SKM-1 treated with dmso at 0.1 percent for 144 hours (cell line): Measurements from ENCODE around the gene RHOT2.

Experiments
- DNase-seq: peaks from one replicate; lab custom pipeline; 2025; ENCODE audit not compliant: unreplicated experiment; lab: John Stamatoyannopoulos, UW

Gene RHOT2

GRCh38 chr16:667780-668518 lies at the start of gene RHOT2:
TSS of gene RHOT2 (plus strand) at chr16:668132. CDS start at chr16:668200, 68 bp downstream.
- DNase-seq, result peak; percentile 92

- no peak for DNase-seq
Observed at GRCh38 chr16:619476-620100, 48.3 kb upstream of the RHOT2 start.

- DNase-seq, result no peak
Observed at GRCh38 chr16:620700-621525, 47.0 kb upstream of the RHOT2 start.

- no peak for DNase-seq
Observed at GRCh38 chr16:621526-622105, 46.3 kb upstream of the RHOT2 start.

GRCh38 chr16:622920-623280 lies 45.0 kb upstream of the RHOT2 start:
- no peak for DNase-seq

GRCh38 chr16:624526-625070 lies 43.3 kb upstream of the RHOT2 start:
- DNase-seq, result no peak

GRCh38 chr16:625117-625976 lies 42.6 kb upstream of the RHOT2 start:
- DNase-seq, result no peak

GRCh38 chr16:625977-626765 lies 41.8 kb upstream of the RHOT2 start:
- no peak for DNase-seq

GRCh38 chr16:626787-627453 lies 41.0 kb upstream of the RHOT2 start:
- no peak for DNase-seq

- DNase-seq, result no peak
Observed at GRCh38 chr16:627454-628239, 40.3 kb upstream of the RHOT2 start.

- no peak for DNase-seq
Observed at GRCh38 chr16:628321-629061, 39.4 kb upstream of the RHOT2 start.

- no peak for DNase-seq
Observed at GRCh38 chr16:629185-629832, 38.6 kb upstream of the RHOT2 start.

GRCh38 chr16:629833-630248 lies 38.1 kb upstream of the RHOT2 start:
- DNase-seq, result no peak

GRCh38 chr16:630249-630814 lies 37.6 kb upstream of the RHOT2 start:
- no peak for DNase-seq

GRCh38 chr16:630815-631405 lies 37.0 kb upstream of the RHOT2 start, which contains the start of gene WFIKKN1:
TSS of gene WFIKKN1 (plus strand) at chr16:630985. CDS start at chr16:631254, 269 bp downstream.
- no peak for DNase-seq

GRCh38 chr16:631808-632358 lies 36.0 kb upstream of the RHOT2 start:
- DNase-seq, result no peak
